GM21515 (cell line): ENCODE results near the gene CPEB3.
"Not testable (repeated sequence)": the region's sequence is repeated elsewhere in the genome, so short reads cannot be mapped to it uniquely, and the experiment has no call there.

Experiments
- ATAC-seq: cut with Tn5 transposase; IDR thresholded peaks from one replicate; pipeline ENCODE4 v1.9.1; 2021; ENCODE audit not compliant: unreplicated experiment

Gene CPEB3

DNA sequence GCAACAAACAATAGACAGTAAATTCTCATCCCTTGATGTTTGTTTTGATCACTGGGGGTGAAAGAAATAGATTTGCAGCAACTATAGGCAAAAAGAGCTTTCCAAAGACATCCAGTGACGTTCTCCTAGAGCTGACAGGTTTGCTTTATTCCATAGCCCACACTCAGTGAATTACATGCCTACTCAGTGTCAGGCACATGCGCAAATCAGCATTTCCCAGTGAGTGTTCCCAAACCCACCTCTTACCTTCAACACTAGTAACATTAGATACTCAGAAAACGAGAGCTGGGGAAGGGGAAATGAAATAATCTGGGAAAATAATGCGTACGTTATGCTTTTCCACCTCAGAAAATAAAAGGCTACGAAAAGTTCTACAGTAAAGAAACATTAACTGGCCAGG, 144.1 kb downstream of the CPEB3 start:
- no peak for ATAC-seq

DNA sequence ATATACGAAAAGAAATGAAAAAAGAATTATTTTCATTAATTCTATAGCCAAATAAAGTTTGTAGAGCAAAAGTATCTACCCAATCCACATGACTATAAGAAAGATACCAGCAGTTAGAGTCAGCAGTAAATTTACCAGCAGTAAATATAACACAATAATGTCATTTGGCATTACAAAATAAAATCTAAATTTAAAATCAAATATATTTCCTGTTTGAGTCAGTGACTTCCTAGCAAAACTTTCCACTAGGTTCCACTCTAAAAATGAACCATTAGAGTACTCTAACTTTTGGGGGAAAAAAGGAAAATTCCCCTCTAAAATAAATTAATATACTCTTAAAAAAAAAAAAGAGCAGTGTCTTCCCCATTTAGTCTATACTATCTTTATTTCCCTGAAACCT, 144.8 kb downstream of the CPEB3 start:
- no peak for ATAC-seq

DNA sequence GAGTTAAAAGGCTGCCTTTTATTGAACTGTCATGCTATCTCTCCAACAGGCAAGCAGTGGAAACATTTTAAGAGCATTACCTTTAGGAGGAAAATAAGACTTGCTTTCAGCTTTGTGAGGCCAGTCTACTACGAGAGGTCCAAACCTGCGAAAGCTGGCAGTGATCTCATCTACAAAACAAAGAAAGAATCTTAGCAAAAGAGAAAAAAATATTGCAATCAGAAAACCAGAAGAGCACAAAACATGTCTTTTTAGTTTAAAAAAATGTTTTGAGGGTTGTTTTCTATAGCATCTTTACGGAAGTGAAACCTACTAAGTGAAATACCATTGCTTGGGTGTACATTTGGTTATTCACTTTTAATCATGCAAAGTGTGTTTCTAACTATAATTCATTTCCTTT, 147.9 kb downstream of the CPEB3 start:
- ATAC-seq: peak; percentile 61

DNA sequence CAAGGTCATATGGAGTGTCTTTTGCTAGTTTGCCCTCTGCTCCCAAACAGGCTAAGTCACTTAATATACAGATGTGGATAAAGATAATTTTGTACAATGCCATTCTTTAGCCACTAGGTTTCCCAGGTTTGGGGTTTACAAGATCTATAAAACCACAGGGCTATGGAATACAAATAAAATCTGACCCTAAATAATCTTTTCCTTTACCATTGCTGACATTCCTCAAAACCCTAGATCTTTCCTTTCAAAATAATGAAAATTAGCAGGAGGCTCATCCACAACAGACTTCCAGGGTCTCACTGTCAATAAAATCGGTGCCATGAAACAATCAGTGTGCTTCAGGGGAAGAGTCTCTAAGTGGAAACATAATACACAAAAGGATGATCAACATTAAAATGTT, 148.4 kb downstream of the CPEB3 start:
- no peak for ATAC-seq

DNA sequence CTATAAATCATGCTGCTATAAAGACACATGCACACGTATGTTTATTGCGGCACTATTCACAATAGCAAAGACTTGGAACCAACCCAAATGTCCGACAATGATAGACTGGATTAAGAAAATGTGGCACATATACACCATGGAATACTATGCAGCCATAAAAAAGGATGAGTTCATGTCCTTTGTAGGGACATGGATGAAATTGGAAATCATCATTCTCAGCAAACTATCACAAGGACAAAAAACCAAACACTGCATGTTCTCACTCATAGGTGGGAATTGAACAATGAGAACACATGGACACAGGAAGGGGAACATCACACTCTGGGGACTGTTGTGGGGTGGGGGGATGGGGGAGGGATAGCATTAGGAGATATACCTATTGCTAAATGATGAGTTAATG, 149.7 kb downstream of the CPEB3 start:
- ATAC-seq: not testable (repeated sequence)

DNA sequence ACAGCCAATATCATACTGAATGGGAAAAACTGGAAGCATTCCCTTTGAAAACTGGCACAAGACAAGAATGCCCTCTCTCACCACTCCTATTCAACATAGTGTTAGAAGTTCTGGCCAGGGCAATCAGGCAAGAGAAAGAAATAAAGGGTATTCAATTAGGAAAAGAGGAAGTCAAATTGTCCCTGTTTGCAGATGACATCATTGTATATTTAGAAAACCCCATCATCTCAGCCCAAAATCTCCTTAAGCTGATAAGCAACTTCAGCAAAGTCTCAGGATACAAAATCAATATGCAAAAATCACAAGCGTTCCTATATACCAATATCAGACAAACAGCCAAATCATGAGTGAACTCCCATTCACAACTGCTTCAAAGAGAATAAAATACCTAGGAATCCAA, 156.8 kb downstream of the CPEB3 start:
- not testable (repeated sequence) for ATAC-seq

DNA sequence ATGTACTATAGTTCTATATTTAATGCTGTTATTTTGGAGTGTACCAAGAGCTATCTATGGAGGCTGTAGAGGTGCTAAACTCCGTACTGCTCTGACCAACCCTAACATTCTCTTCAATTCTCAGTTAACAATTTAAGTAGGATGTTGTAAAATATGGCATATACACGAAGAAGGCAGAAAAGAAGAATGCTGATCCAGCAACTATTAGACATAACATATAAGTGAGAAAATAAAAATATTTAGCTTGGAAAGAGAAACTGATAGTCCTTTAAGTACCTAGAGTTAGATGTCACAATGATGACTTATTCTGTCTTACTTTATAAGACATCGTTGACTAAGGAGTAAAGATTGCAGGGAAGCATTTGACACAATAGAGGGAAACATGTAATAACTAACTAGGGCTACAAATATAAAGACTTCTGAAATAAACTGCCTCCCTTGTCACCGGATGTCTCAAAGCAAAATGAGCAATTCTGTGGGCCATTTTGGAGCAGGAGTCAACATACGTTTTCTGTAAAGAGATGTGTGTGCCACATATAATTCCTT, 159.5 kb downstream of the CPEB3 start:
- no peak for ATAC-seq

DNA sequence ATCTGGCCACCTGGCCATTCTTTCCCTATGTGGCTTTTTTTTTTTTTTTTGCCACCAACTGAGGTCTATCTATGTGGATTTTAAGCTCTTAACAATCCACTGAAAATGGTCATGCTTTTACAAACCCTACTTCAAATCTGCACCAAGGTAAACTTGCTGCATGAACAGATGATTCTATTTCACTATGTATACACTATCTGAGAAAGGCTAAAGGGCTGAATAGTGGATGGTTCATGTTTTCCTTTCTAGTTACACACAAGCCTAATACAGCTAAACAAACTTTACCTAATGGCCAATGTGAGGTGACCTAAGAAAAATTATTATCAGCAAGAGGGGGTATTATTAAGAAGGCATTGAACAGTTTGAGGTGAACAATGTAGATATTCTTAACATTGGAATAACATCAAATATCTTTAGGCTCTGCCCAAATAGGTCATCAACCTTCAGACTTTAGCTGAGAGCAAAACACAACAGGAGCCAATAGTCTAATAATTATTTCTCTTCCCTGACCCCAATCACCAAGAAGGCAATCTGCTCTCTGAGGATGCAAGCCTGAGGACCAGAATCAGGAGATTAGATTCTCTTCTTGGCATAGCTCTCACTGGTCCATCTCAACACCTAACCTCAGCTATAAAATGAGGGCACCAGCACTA, 160.1 kb downstream of the CPEB3 start:
- no peak for ATAC-seq

DNA sequence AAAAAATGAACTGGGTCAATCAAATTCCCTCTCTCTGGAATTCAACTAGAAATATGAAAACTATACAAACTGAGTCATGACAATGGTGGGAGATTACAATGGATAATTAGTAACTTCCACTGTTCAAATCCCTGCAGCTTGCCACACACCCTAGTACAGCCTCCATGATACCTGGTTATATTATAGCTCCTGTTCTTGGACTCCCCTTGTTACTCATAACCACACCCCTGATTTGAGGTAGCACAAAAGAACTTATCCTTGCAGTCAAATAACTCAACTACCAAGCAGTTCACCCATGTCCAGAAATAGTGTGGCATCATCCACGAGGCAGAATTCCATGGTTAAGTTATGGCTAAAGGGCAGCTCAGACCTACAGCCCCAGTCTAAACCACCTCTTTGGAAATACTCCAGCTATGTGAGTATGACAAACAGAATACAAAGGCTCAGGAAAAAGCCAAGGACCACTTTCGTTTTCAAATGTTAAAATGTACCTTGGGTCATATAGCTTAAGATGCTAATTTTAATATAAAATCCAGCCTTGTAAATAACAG, 164.7 kb downstream of the CPEB3 start:
- ATAC-seq: no peak

DNA sequence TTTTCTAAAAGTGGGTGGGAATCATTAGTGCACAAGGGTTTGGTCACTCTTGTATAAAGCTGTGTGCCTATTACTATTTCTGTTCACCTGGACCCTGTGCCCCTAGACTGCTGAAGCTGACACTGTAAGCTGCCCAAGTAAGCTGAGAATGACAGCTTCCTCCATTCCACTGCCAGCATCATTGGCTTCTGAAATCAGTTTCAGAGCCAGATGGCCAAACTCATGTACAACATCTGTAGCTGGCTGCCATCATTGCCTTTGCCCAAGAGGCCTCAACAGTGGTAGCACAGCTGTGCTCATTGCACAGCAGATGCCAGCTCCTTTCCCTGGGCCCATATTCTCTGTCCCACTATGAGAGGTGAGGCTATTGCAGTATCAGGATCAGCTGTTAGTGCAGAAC, 165.7 kb downstream of the CPEB3 start:
- no peak for ATAC-seq

DNA sequence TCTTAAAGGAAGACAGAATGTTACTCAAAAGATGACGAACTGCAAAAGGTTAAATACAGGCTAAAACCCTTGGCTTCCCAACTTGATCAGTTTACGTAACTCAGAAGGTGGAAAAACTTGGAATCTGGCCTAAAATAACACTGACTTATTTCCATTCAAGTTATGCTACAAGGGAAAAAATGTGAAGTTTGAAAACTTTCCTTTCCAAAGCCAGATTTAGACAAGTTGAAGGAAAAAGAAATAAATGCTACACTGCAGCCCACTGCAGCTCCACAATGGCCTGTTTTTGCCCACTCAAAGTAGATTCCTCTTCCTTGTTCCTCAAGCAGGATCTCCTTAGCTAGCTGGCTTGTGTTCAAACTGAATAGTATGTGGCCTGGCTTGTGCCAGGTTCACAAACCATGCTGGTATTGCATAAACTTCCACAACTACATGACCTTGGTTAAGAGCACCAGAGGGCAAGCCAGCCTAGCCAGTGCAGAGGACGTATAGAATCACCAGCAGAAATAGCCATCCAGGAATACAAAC, 166.2 kb downstream of the CPEB3 start:
- no peak for ATAC-seq

DNA sequence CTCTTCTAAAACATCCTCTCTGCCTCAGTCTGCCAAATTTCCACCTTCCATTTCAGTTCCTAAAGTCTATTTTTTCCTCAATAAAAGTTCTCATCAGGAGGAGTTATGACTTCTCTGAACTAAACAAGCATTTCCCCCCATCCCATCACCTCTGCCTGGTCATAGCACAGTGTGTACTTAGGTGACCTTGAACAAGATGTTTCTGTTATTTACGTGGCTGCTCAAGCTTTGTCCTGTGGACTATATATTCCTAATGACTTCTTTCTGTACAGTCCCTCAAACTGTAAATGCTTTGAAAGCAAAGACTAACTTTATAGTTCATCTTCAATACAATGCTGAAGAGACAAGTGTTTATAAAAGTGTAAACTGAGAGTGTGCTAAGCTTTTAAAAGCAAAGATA, 166.9 kb downstream of the CPEB3 start:
- ATAC-seq: no peak

DNA sequence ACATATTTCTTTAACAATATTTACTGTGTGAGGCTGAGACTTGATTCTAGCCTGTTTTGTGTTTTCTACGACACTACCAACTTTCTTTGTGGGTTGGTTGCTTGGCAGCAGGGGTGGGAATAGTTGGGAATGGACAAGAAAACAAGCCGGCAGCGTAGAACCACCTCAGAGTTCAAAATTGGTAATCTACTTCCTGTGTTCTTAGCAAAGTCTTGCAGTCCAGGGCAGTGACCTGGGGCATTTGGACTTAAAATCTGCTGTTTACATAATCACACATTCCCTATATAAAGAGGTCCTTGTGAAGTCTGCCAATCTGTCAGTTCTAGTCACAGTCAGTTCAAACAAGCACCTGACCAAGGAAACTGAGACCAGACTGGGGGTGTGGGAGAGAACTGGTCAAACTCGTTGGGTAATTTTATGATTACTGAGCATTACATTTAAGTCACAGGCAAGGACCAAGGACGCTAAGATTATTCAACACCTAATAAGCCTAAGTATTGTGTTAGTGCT, 167.9 kb downstream of the CPEB3 start:
- no peak for ATAC-seq

DNA sequence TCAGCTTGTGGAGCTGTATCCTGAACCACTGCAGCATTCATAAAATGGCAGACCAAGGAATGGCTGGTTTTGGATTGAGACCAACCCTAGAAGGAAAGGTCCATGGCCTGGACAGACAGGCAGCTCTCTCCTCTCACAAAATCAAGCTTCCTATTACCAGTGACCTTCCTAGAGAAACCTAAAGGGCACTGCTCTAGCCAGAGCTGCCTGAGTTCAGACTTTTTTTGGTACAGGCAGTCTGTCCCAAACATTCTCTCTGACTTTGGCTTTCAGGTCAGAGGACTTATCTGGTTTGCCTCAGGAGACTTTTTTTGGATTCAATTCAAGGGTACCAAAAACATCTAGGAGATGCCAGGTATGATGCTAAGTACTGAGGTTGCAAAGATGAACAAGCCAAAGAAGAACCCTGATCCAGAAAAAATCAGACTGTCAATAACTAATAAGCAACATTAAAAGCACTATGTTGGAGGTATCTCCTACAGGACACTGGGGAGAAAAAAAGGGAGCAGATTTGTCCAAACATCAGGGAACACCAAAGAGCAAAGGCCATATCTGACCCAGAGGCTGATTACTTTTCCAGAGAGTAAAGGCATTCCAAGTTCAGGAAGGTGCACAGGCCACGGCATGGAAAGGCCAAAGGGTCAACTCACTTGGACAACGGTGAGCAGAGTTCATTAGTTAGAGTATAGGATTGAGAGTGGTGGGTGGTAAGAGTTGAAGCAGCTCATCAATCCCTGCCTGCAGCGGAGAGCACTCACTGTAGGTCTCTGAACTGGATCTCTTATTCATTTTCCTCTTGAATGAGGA, 169.0 kb downstream of the CPEB3 start:
- no peak for ATAC-seq

DNA sequence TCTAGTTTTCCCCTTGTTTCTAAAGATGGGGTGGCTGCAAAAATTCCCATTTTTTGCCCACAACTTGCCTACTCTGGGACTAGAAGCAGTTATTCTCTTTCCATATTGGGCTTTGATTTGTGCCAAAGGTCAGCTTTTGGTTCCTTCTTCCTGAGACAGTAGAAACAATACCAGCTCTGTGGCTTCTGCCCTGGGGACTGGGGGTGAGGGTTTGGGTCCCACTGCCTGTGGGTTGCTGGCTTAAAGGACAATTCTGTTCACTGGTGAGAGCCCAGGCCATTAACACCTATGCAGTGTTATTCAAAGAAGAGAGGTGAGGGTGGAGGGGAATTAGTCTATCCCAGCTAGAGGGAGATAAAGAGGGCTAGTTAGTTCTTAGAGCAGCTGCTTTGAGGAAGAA, 171.5 kb downstream of the CPEB3 start:
- ATAC-seq: no peak

DNA sequence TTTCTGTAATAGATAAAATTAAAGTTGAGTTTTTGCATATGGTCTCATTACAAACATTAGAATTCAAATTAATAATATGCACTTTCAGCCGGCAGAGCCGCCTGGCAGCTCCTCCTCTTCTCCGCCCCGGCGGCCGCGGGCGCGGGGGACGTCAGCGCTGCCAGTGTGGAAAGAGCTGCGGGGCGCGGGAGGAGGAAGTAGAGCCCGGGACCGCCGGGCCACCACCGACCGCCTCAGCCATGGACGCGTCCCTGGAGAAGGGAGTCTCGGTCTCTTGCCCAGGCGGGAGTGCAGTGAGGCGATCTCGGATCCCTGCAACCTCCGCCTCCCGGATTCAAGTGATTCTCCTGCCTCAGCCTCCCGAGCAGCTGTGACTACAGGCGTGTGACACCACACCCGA, 176.0 kb downstream of the CPEB3 start:
- ATAC-seq: not testable (repeated sequence)

DNA sequence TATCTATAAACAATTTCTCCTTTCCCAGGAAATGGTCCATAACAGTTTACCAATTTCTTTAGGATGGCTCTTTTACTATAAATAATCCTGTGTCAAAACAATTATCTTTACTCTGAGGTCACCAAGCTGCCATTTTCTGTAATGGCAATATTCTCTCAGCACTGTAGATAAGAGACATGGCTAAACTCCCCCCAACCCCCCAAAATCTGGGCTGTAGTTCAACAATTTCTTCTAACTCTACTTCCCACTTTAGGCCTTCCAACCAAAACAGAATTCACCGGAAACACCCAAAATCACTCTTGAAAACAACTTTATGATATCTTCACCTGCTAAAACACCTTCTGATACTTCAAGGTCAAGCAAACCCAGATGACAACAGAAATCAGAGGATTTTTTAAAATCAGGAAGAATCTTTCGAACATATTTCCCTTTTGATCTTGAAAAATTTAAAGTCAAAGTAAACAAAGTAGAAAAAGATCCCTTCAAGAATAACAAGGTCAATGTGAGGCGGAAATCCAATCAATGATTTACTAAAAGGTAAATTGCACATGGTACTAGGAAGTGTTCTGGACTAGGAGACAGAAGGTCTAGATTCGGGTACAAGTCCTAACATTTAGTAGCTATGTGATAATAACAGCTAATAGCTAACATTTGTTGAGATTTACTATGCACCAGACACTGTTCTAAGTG, 176.8 kb downstream of the CPEB3 start:
- no peak for ATAC-seq

DNA sequence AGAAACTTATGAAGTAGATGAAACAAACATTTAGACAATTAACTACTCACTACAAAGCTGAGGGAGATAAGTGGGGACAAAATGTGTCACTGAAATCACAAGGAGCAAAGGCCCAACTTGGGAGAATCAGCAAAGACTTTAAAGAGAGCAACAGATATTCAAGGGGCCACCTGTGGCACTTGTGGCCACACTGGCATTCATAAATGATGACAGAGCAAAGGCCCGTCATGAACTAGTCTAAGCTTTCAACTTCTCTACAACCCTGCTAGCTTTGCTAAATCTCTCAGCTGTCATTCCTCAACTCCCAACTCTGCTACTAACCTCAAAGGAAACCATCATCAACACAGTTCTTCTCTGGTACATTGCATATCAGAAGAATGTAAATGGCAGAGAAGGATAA, 178.4 kb downstream of the CPEB3 start:
- no peak for ATAC-seq

DNA sequence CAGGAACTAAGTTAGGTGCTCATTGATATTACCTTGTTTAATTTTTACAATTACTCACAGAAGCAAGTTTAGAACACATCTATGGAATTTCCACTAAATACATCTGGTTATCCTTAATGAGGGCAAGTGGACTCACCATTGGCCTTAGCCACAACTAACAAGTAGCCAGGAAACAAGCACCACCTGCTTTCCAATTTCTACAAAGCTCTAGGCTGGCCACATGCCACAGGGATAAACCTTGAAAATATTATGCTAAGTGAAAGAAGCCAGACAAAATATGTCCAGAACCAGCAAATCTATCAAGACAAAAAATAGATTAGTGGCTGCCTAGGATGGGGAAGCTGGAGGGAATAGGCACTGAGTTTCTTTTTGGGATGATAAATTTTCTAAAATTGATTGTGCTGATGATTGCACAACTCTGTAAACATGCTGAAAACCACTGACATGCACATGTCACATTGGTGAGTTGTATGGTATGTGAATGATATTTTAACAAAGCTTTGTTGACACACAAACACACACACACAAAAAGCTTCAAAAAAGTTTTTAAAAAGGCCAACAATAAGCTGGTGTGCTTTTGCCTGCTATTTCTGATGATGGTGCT, 179.4 kb downstream of the CPEB3 start:
- no peak for ATAC-seq

DNA sequence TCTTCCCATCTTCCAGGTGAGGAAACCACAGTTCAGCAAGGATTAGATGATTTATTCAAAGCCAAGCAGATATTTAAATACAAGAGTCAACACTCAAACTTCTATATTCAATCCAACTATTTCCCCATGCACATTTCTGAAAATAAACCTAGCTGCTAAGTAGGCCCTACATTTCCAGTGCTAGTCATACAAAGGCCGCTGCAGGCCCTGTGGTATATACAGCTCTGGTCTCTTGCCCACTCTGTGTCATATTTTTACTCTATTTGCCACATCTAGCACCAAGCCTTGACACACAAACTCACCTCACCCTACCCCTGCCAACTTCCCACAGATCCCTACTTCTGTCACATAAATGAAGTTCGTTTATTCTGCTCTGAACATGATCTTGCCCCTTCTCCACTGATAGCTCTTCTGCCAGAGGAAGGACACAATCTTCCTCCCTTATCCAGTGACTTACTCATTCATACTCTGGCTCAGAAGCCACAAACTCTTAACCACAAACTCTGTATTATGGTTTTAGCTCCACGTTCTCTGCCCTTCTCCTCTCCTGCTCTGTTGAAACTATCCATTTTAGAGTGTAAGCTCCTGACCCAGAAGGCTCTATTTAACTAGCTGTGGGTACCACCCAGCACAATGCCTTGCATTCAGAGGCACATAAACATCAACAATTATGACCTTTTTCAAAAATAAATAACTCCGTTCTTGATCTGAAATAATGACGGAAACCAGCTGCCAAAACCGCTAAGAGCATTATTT, 180.7 kb downstream of the CPEB3 start:
- no peak for ATAC-seq
